MCF 10A (cell line): ENCODE results near the gene MTHFD1L. TPM values are rescaled to one million over a fixed set of nuclear protein-coding genes. Genes with fewer than 3 reads are reported as not detected.

Experiments
- BruUV-seq: library from RNA; stranded (reverse); fragments of 400-500 nt; replicated peaks from 2 replicates; lab custom pipeline; 2021; lab: Mats Ljungman, UMichigan
- CTCF ChIA-PET: fragments of 300-600 bp; sonication (Branson Sonifier 250); formaldehyde crosslinking; extraction: SDS; loops from one replicate; lab custom pipeline; 2021; ENCODE audit warnings: antibody characterized with exemption, inconsistent platforms; lab: Yijun Ruan, JAX
- POLR2A ChIA-PET: fragments of 300-600, 350-650 bp; sonication (Branson Sonifier 250); formaldehyde crosslinking; extraction: SDS; loops from one replicate; lab custom pipeline; 2020; ENCODE audit warnings: antibody characterized with exemption, inconsistent platforms; lab: Yijun Ruan, JAX
- DNase-seq: peaks from one replicate; pipeline ENCODE4 v3.0.0-alpha.2; 2018; ENCODE audit not compliant: unreplicated experiment
- H3K27ac Mint-ChIP-seq: one replicate; pipeline ENCODE4 v1.8.0; 2022; ENCODE audit warnings: mild to moderate bottlenecking, low read depth, mixed read lengths; ENCODE audit not compliant: unreplicated experiment
- H3K27me3 Mint-ChIP-seq: one replicate; pipeline ENCODE4 v1.8.0; 2022; ENCODE audit warnings: mixed read lengths; ENCODE audit not compliant: insufficient read depth, unreplicated experiment
- H3K36me3 Mint-ChIP-seq: one replicate; pipeline ENCODE4 v1.8.0; 2022; ENCODE audit warnings: mild to moderate bottlenecking, moderate library complexity, mixed read lengths; ENCODE audit not compliant: insufficient read depth, unreplicated experiment
- H3K4me1 Mint-ChIP-seq: one replicate; pipeline ENCODE4 v1.8.0; 2022; ENCODE audit warnings: mixed read lengths; ENCODE audit not compliant: insufficient read depth, unreplicated experiment
- H3K4me3 Mint-ChIP-seq: one replicate; pipeline ENCODE4 v1.8.0; 2022; ENCODE audit warnings: mild to moderate bottlenecking, moderate library complexity, mixed read lengths; ENCODE audit not compliant: unreplicated experiment
- H3K9me3 Mint-ChIP-seq: one replicate; pipeline ENCODE4 v1.8.0; 2022; ENCODE audit warnings: mixed read lengths; ENCODE audit not compliant: unreplicated experiment
- CTCF ChIP-seq: fragments of 200-600 bp; IDR thresholded peaks from one replicate; pipeline ENCODE4 v1.8.0; 2022; ENCODE audit warnings: antibody characterized with exemption, mild to moderate bottlenecking; ENCODE audit not compliant: unreplicated experiment
- intact Hi-C: fragments of 100-400 bp; cut with micrococcal nuclease; formaldehyde crosslinking; loops from 2 replicates; pipeline ENCODE4 v1.14.1; 2022
- total RNA-seq: library from RNA; stranded (reverse); gene quantifications from 2 replicates; pipeline ENCODE4 v1.2.3, GENCODE V29; 2022

The MTHFD1L gene
- total RNA-seq, 1 experiment from 2014 or later = 110 TPM

DNA sequence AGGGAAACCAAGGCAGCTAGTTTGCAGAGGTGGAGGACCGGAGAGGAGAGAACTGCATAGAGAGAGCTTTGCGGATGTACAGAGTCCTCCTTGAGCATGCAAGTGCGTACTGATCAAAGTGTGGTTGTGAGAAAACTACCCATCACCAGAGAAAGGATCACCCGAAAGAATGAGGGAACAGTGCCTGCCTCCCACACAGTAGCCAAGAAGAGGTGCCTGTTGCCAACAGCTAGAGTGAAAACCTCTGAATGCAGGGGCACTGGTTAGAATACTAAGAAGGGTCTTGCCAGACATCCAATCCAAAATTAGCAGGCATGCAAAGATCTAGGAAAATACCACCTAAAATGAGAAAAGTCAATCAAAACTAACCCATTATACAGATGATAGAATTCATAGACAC is 207.6 kb downstream of the MTHFD1L start:
- ChIA-PET CTCF (no interaction called here), POLR2A (interaction anchor here (1.0 to 1.7 kb wide), 2 partner anchors 9 to 10 kb away, joined by 3 to 5 read pairs; no protein-coding TSS in a partner anchor)
- no peak overlapping the region for H3K27ac Mint-ChIP-seq
- H3K4me3 Mint-ChIP-seq = no peak overlapping the region
- intact Hi-C loops = no loop called here
- H3K9me3 Mint-ChIP-seq = no peaks in the 10 kb centered on the region
- DNase-seq = no peak
- no peaks in the 10 kb centered on the region for H3K27me3 Mint-ChIP-seq
- H3K4me1 Mint-ChIP-seq = peaks cover 13% of the 10 kb centered on the region
- BruUV-seq = no TSS peak
- peaks cover 20% of the 10 kb centered on the region for H3K36me3 Mint-ChIP-seq
- no peak for TF ChIP-seq CTCF

DNA sequence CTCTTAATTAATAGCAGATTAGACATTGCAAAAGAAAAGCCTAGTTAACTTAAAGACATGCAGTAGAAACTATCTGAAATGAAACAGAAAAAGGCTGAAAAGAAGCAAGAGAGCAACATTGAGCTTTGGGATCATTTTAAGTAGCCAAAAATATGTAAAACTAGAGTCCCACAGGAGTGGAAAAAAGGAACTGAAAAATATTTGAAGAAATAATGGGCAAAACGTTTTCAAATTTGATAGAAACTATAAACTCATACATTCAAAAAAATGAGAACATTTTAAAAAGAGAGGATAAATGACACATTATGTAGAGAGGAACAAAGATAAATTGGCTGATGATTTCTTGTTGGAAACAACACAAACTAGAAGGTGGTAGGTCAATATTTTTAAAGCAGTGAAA is 208.2 kb downstream of the MTHFD1L start:
- peaks cover 20% of the 10 kb centered on the region for H3K36me3 Mint-ChIP-seq
- intact Hi-C loops = no loop called here
- BruUV-seq = no TSS peak
- no peak overlapping the region for H3K27ac Mint-ChIP-seq
- no peak for TF ChIP-seq CTCF
- POLR2A ChIA-PET = interaction anchor here (1.0 to 1.7 kb wide), 3 partner anchors 8 to 21 kb away, joined by 3 to 5 read pairs (median 4); no protein-coding TSS in a partner anchor
- peaks cover 8% of the 10 kb centered on the region for H3K4me1 Mint-ChIP-seq
- H3K4me3 Mint-ChIP-seq = no peak overlapping the region
- no peaks in the 10 kb centered on the region for H3K9me3 Mint-ChIP-seq
- no peak for DNase-seq
- no peaks in the 10 kb centered on the region for H3K27me3 Mint-ChIP-seq
- CTCF ChIA-PET = no interaction called here

- intact Hi-C loops = no loop called here
- no peaks in the 10 kb centered on the region for H3K27me3 Mint-ChIP-seq
- H3K27ac Mint-ChIP-seq = no peak overlapping the region
- H3K36me3 Mint-ChIP-seq = peaks cover 22% of the 10 kb centered on the region
- H3K4me3 Mint-ChIP-seq = no peak overlapping the region
- ChIA-PET CTCF (no interaction called here), POLR2A (no interaction called here)
- DNase-seq = no peak
- BruUV-seq = no TSS peak
- no peak for TF ChIP-seq CTCF
- H3K4me1 Mint-ChIP-seq = no peaks in the 10 kb centered on the region
- H3K9me3 Mint-ChIP-seq = no peaks in the 10 kb centered on the region
These were observed 209.5 kb downstream of the MTHFD1L start for GRCh38 chr6:151075005-151075404.

DNA sequence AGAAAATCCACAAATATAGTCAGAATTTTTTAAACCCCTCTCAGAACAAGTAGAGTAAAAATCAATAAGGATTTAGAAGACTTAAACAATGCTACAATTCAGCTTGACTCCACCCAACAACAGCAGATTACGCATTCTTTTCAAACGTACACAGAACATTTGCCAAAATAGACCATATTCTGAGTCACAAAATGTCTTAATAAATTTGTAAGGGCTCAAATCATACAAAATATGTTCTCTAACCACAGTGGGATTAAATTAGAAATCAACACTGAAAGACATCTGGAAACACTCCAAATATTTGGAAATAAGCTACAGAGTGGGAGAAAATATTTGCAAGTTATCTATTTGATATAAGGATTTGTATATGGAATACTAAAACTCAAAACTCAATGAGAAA is 210.0 kb downstream of the MTHFD1L start:
- TF ChIP-seq CTCF = no peak
- intact Hi-C loops = no loop called here
- Mint-ChIP-seq H3K27ac (no peak overlapping the region), H3K27me3 (no peaks in the 10 kb centered on the region), H3K36me3 (peaks cover 22% of the 10 kb centered on the region), H3K4me3 (no peak overlapping the region), H3K9me3 (no peaks in the 10 kb centered on the region), H3K4me1 (no peaks in the 10 kb centered on the region)
- DNase-seq = peak; percentile 61
- ChIA-PET POLR2A (no interaction called here), CTCF (no interaction called here)
- no TSS peak for BruUV-seq
